Astrocyte of the spinal cord (primary cell): ENCODE measurements around the gene NCOA1.

Experiments used
- DNase-seq: peaks from one replicate; pipeline ENCODE4 v3.0.0; 2011; ENCODE audit warnings: low read depth, low spot score
- H3K4me3 ChIP-seq: 2 replicates; pipeline ENCODE4 v1.5.1; 2011; ENCODE audit warnings: low read depth, mild to moderate bottlenecking, low read length, moderate library complexity
- CTCF ChIP-seq: IDR thresholded peaks from 2 replicates; pipeline ENCODE4 v1.5.1; 2012; ENCODE audit warnings: low read depth, mild to moderate bottlenecking, low read length, inconsistent platforms
- in situ Hi-C: cut with HindIII; loops from 2 replicates; pipeline ENCODE4 v1.10.0; 2017; ENCODE audit warnings: low sequenced_read_pairs

The NCOA1 gene

GRCh38 chr2:24511198-24511597 lies 20.1 kb downstream of the NCOA1 start:
- no peak overlapping the region for H3K4me3 ChIP-seq
- in situ Hi-C loops = no loop called here
- DNase-seq = no peak
- TF ChIP-seq CTCF = no peak

- no peak overlapping the region for H3K4me3 ChIP-seq
- no peak for TF ChIP-seq CTCF
- in situ Hi-C loops = no loop called here
- no peak for DNase-seq
These were observed 20.8 kb downstream of the NCOA1 start for GRCh38 chr2:24511894-24512293.

- DNase-seq = no peak
- no peak overlapping the region for H3K4me3 ChIP-seq
- no peak for TF ChIP-seq CTCF
- in situ Hi-C loops = no loop called here
These were observed 21.4 kb downstream of the NCOA1 start for GRCh38 chr2:24512404-24512803.

- no peak overlapping the region for H3K4me3 ChIP-seq
- no peak for TF ChIP-seq CTCF
- in situ Hi-C loops = no loop called here
- DNase-seq = no peak
These were observed 21.8 kb downstream of the NCOA1 start for GRCh38 chr2:24512831-24513230.

GRCh38 chr2:24513281-24514071 lies 22.4 kb downstream of the NCOA1 start:
- in situ Hi-C loops = no loop called here
- no peak for DNase-seq
- no peak for TF ChIP-seq CTCF
- H3K4me3 ChIP-seq = no peak overlapping the region

- no peak overlapping the region for H3K4me3 ChIP-seq
- in situ Hi-C loops = no loop called here
- TF ChIP-seq CTCF = no peak
- no peak for DNase-seq
These were observed 23.8 kb downstream of the NCOA1 start for GRCh38 chr2:24514820-24515219.
